Ishikawa (cell line): ENCODE measurements around the gene ARAP1.

Experiments
- CEBPB ChIP-seq: IDR thresholded peaks from 2 replicates; pipeline ENCODE4 v1.6.1; 2012
- CREB1 ChIP-seq: IDR thresholded peaks from 2 replicates; pipeline ENCODE4 v1.6.1; 2012; ENCODE audit warnings: low read depth
- EGR1 ChIP-seq: IDR thresholded peaks from 2 replicates; pipeline ENCODE4 v1.6.1; 2012
- EP300 ChIP-seq: IDR thresholded peaks from 2 replicates; pipeline ENCODE4 v1.6.1; 2012; ENCODE audit warnings: borderline replicate concordance
- FOXM1 ChIP-seq: IDR thresholded peaks from 2 replicates; pipeline ENCODE4 v1.6.1; 2012; ENCODE audit warnings: low read depth, borderline replicate concordance
- RAD21 ChIP-seq: IDR thresholded peaks from 2 replicates; pipeline ENCODE4 v1.6.1; 2012; ENCODE audit warnings: low read depth
- REST ChIP-seq: IDR thresholded peaks from 2 replicates; pipeline ENCODE4 v1.6.1; 2012; ENCODE audit warnings: low read depth, mild to moderate bottlenecking
- TAF1 ChIP-seq: IDR thresholded peaks from 2 replicates; pipeline ENCODE4 v1.6.1; 2012; ENCODE audit warnings: low read depth, mild to moderate bottlenecking
- TEAD4 ChIP-seq: IDR thresholded peaks from 2 replicates; pipeline ENCODE4 v1.6.1; 2012
- YY1 ChIP-seq: IDR thresholded peaks from 2 replicates; pipeline ENCODE4 v1.6.1; 2012; ENCODE audit warnings: low read depth
- ZBTB7A ChIP-seq: IDR thresholded peaks from 2 replicates; pipeline ENCODE4 v1.6.1; 2012; ENCODE audit warnings: low read depth
- TF ChIP-seq, protein P1 (sequence below): IDR thresholded peaks from 2 replicates; pipeline ENCODE4 v1.6.1; 2012

- no peak for TF ChIP-seq RAD21
- no peak for TF ChIP-seq REST
- TF ChIP-seq YY1 = no peak
- no peak for TF ChIP-seq CREB1
- no peak for TF ChIP-seq CEBPB
- TF ChIP-seq, protein P1, sequence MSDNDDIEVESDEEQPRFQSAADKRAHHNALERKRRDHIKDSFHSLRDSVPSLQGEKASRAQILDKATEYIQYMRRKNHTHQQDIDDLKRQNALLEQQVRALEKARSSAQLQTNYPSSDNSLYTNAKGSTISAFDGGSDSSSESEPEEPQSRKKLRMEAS = no peak
- TF ChIP-seq FOXM1 = no peak
- TF ChIP-seq EP300 = no peak
- no peak for TF ChIP-seq ZBTB7A
- no peak for TF ChIP-seq EGR1
- no peak for TF ChIP-seq TAF1
- TF ChIP-seq TEAD4 = no peak
Measured at GRCh38 chr11:72675221-72675620, 77.0 kb downstream of the ARAP1 start.
